Epithelial cell of proximal tubule (primary cell): ENCODE results near the gene PXDN. TPM values are rescaled to one million over a fixed set of nuclear protein-coding genes. Genes with fewer than 3 reads are reported as not detected.

Source experiments
- DNase-seq: peaks from one replicate; pipeline ENCODE4 v3.0.0-alpha.2; 2011; ENCODE audit warnings: low read depth
- H3K4me3 ChIP-seq: 2 replicates; pipeline ENCODE4 v1.5.1; 2011; ENCODE audit warnings: low read depth, mild to moderate bottlenecking, low read length
- CTCF ChIP-seq: conservative IDR thresholded peaks from 2 replicates; pipeline ENCODE4 v1.5.1; 2012; ENCODE audit warnings: low read depth, mild to moderate bottlenecking, low read length
- total RNA-seq: library from RNA; depleted of rRNA; stranded (reverse); fragments of >200 nt; gene quantifications from 2 replicates; pipeline ENCODE4 v1.2.3, GENCODE V29; 2015

The PXDN gene
- total RNA-seq, 1 donor from 2014 or later, result 197 TPM

DNA sequence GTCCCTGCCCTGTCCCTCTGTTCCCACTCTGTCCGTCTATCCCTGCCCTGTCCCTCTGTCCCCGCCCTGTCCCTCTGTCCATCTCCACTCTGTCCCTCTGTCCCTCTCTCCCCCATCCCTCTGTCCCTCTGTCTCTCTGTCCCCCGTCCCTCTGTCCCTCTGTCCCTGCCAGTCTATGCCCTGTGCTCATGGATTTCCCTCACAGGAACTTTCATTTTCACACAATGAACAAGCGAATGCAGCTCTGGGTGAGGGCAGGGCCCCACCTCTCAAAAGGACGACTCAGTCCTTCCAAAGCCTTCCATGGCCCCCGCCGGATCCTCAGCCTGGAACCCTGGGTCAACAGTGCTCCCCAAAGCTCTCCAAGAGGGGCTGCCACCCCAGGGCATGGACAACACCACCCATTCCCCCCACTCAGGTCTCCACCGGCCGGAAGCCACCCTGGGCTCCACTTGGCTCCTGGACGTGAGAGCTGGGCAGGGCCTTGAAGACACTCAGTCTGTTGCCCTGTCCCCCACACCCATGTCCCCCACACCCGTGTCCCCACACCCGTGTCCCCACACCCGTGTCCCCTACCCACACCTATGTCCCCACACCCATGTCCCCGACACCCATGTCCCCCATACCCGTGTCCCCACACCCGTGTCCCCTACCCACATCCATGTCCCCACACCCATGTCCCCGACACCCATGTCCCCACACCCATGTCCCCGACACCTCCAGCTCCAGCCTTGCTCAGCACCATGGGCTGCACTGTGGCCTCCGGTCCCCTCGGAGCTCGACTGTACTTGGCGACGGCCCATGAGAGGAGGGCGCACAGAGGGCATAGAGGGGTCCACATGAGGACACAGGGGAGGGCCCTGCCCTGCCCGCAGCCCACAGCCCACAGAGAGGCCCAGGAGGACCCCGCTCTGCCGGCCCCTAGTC, 156.0 kb downstream of the PXDN start:
- no peak for TF ChIP-seq CTCF
- no peak for DNase-seq
- no peak overlapping the region for H3K4me3 ChIP-seq

DNA sequence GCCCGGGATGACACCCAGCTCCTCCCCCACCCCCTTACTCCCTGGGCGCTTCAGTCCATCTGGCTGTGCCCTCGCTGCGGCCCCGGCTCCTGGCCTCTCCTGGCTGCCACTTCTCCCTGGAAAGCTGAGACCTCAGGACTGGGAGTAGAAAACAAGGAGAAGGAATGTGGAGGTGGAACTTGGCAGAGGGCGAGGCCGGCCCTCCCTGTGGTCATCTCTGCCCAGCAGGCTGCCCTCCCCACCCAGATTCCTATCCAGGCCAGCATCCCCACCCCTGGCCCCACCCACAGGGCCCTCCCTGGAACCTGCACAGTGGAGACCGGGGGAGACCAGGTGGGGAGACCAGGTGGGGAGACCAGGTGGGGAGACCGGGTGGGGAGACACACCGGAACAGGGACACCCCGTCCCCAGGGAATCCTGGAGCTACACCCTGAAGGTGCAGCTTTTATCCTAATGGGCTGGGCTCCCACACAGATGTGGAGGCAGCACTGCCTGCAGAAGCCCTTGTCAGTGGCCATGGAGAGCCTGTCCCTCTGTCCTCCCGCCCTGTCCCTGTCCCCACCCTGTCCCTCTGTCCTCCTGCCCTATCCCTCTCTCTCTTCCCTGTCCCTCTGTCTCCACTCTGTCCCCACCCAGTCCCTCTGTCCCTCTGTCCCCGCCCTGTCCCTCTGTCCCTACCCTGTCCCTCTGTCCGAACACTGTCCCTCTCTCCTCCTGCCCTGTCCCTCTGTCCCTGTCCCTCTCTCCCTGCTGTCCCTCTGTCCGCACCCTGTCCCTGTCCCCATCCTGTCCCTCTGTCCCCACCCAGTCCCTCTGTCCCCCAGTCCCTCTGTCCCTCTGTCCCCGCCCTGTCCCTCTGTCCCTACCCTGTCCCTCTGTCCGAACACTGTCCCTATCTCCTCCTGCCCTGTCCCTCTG, 157.1 kb downstream of the PXDN start:
- H3K4me3 ChIP-seq, result no peak overlapping the region
- TF ChIP-seq CTCF, result no peak
- no peak for DNase-seq

DNA sequence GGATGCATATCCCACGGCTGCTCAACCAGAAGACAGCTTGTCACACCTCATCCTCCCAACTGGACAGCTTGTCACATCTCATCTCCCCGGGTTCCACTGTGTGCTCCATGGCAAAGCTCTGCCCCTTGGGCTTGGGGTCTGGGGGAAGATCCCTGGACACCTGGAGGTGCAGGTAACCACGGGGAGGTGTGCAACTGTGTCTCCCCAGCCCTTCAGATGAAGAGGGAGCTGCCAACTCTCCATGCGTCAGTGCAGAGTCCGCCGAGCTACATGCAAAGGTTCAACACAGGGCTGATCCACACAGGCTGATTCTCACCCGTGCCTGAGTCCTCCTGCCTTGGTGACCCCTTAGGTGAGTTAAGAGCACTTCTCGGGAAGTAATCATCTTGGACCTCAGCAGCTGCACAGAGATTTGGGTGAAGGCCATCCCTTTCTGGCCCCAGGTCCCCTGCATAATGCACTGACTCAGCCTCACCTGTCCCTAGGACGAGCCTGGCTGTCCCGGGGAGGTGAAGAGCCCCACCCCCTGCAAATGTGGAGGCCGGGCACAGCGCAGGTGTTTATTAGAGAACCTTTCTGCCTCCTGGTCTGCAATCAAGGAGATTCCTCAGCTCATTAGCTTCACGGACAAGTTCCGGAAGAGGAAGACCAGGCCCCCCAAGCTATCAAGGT, 157.9 kb downstream of the PXDN start:
- TF ChIP-seq CTCF, result no peak
- no peak for DNase-seq
- no peak overlapping the region for H3K4me3 ChIP-seq

DNA sequence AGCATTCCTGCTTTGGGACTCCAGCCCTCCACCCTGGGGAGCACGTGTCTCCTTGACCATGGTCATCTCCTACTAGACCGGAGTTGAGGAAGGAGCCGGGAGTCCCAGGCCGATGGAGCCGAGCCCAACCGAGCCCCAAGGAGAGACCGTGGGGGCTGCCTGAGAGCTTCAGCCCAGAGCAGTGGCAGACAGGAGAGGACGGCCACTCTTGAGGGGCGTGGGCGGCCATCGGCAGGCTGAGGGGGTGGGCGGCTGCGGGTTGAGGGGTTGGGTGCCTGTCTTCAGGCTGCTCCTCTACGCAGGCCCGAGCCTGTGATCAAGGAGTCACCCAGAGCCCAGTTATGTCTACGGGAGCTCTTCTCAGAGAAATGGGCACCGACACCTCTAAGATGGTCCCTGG, 158.7 kb downstream of the PXDN start:
- TF ChIP-seq CTCF, result no peak
- no peak overlapping the region for H3K4me3 ChIP-seq
- DNase-seq, result no peak

- no peak overlapping the region for H3K4me3 ChIP-seq
- TF ChIP-seq CTCF, result peak; percentile 47
- no peak for DNase-seq
These were observed 159.4 kb downstream of the PXDN start for GRCh38 chr2:1584691-1585485.

DNA sequence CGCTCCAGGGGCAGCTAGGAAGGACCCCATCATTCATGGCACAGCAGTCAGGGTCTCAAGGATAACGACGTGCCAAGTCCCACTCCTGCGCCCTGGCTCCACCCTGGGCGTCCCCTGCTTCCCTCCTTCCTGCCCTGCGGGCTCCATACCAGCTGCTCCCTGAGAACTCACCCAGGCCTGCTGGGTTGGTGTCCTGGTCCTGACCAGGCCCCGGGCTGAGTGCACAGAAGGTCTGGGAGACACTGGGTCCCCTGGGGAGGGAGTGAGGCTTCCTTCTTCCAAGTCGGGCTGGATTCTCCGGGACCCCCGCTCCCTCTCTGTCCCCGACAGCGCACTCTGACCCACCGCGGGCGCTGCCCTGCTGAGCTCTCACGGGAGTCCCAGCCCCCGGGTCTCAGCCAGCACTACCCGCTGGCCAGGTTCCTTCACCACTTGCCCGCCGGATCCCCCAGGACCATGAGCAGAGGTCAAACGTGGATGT, 160.2 kb downstream of the PXDN start:
- H3K4me3 ChIP-seq, result no peak overlapping the region
- DNase-seq, result no peak
- no peak for TF ChIP-seq CTCF
